HepG2 (cell line): ENCODE data around the gene ZNF77. TPM values are rescaled to one million over a fixed set of nuclear protein-coding genes. Genes with fewer than 3 reads are reported as not detected.

Experiments
- FOXC1 ChIP-seq: sonication (generic); formaldehyde crosslinking; IDR thresholded peaks from 2 replicates; pipeline ENCODE4 v1.8.0; 2022; ENCODE audit warnings: mild to moderate bottlenecking, missing genetic modification reagents, borderline replicate concordance
- GLI4 ChIP-seq: sonication (generic); formaldehyde crosslinking; IDR thresholded peaks from 2 replicates; pipeline ENCODE4 v1.5.1; 2020; ENCODE audit warnings: missing genetic modification reagents, mild to moderate bottlenecking, moderate library complexity, borderline replicate concordance
- GZF1 ChIP-seq: sonication (generic); formaldehyde crosslinking; IDR thresholded peaks from 2 replicates; pipeline ENCODE4 v1.5.1; 2020; ENCODE audit warnings: mild to moderate bottlenecking, missing genetic modification reagents
- MIER3 ChIP-seq: IDR thresholded peaks from 2 replicates; pipeline ENCODE4 v1.6.1; 2016; ENCODE audit warnings: missing compliant biosample characterization, borderline replicate concordance
- MTA1 ChIP-seq: sonication (generic); formaldehyde crosslinking; IDR thresholded peaks from 2 replicates; pipeline ENCODE4 v1.4.0; 2020; ENCODE audit warnings: missing genetic modification reagents, mild to moderate bottlenecking, borderline replicate concordance
- POLR2G ChIP-seq: fragments of 200-400 bp; formaldehyde crosslinking; IDR thresholded peaks from 2 replicates; pipeline ENCODE4 v1.6.1; 2018; ENCODE audit warnings: mild to moderate bottlenecking, low read depth, low read length, moderate library complexity
- SP5 ChIP-seq: IDR thresholded peaks from 2 replicates; pipeline ENCODE4 v1.6.1; 2016; ENCODE audit warnings: low read depth, borderline replicate concordance
- ZNF326 ChIP-seq: sonication (generic); formaldehyde crosslinking; IDR thresholded peaks from 2 replicates; pipeline ENCODE4 v1.4.0; 2020; ENCODE audit warnings: missing genetic modification reagents, borderline replicate concordance
- ZNF580 ChIP-seq: IDR thresholded peaks from 2 replicates; pipeline ENCODE4 v1.6.1; 2016; ENCODE audit warnings: low read depth, borderline replicate concordance
- ZNF589 ChIP-seq: sonication (generic); formaldehyde crosslinking; conservative IDR thresholded peaks from 2 replicates; pipeline ENCODE4 v1.8.0; 2022; ENCODE audit warnings: mild to moderate bottlenecking, moderate library complexity, missing genetic modification reagents
- ZNF598 ChIP-seq: sonication (generic); formaldehyde crosslinking; IDR thresholded peaks from 2 replicates; pipeline ENCODE4 v1.5.1; 2020; ENCODE audit warnings: mild to moderate bottlenecking, missing genetic modification reagents, borderline replicate concordance
- ZNF616 ChIP-seq: sonication (generic); formaldehyde crosslinking; IDR thresholded peaks from 2 replicates; pipeline ENCODE4 v1.5.0; 2020; ENCODE audit warnings: low read depth, mild to moderate bottlenecking, missing genetic modification reagents
- polyA plus RNA-seq, 8 experiments: library from polyadenylated mRNA; depleted of rRNA in 3 of 8; stranded (reverse) in 7 of 8; unstranded in 1 of 8; fragments of >200 nt; fragmentation: Illumina TruSeq in 4 of 8; extraction: Trizol in 4 of 8; gene quantifications; 2 replicates each; pipeline versions ENCODE4 v1.2.1 to v1.2.3, GENCODE V29; 2011 to 2016; ENCODE audit warnings: low read depth in 4 of 8, missing spikeins in 1 of 8, mixed read lengths in 1 of 8; ENCODE audit not compliant: insufficient read depth in 1 of 8
- total RNA-seq, 5 experiments: library from RNA; depleted of rRNA; stranded (reverse); fragments of >200 nt; fragmentation: Illumina TruSeq; extraction: Trizol; gene quantifications; 2 replicates each; pipeline ENCODE4 v1.2.3, GENCODE V29; 2016; ENCODE audit warnings: low read depth in 1 of 5
- TF ChIP-seq, protein P1 (sequence below): sonication (generic); formaldehyde crosslinking; IDR thresholded peaks from 2 replicates; pipeline ENCODE4 v1.4.0; 2020; ENCODE audit warnings: missing genetic modification reagents, borderline replicate concordance
- TF ChIP-seq, protein P2 (sequence below): sonication (generic); formaldehyde crosslinking; IDR thresholded peaks from 2 replicates; pipeline ENCODE4 v1.4.0; 2020; ENCODE audit warnings: missing genetic modification reagents, borderline replicate concordance
- TF ChIP-seq, protein P3 (sequence below): sonication (generic); formaldehyde crosslinking; IDR thresholded peaks from 2 replicates; pipeline ENCODE4 v1.4.0; 2020; ENCODE audit warnings: missing genetic modification reagents
- TF ChIP-seq, protein P4 (sequence below): sonication (generic); formaldehyde crosslinking; IDR thresholded peaks from 2 replicates; pipeline ENCODE4 v1.4.0; 2020; ENCODE audit warnings: missing genetic modification reagents, borderline replicate concordance

The ZNF77 gene
- total and polyA plus RNA-seq, 2 of the 13 experiments (the other 11 are each of a cell fraction or from before 2014, with no cell fraction given): 7.1 to 11.5 TPM

- TF ChIP-seq GZF1 (CRISPR knock-in tag): no peak
- no peak for TF ChIP-seq ZNF598 (CRISPR knock-in tag)
- TF ChIP-seq, protein P1, sequence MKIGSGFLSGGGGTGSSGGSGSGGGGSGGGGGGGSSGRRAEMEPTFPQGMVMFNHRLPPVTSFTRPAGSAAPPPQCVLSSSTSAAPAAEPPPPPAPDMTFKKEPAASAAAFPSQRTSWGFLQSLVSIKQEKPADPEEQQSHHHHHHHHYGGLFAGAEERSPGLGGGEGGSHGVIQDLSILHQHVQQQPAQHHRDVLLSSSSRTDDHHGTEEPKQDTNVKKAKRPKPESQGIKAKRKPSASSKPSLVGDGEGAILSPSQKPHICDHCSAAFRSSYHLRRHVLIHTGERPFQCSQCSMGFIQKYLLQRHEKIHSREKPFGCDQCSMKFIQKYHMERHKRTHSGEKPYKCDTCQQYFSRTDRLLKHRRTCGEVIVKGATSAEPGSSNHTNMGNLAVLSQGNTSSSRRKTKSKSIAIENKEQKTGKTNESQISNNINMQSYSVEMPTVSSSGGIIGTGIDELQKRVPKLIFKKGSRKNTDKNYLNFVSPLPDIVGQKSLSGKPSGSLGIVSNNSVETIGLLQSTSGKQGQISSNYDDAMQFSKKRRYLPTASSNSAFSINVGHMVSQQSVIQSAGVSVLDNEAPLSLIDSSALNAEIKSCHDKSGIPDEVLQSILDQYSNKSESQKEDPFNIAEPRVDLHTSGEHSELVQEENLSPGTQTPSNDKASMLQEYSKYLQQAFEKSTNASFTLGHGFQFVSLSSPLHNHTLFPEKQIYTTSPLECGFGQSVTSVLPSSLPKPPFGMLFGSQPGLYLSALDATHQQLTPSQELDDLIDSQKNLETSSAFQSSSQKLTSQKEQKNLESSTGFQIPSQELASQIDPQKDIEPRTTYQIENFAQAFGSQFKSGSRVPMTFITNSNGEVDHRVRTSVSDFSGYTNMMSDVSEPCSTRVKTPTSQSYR (CRISPR knock-in tag): peak; percentile 51; the same call in 1 of the 2 replicates
- peak; percentile 64; the same call in 1 of the 2 replicates for TF ChIP-seq FOXC1 (CRISPR knock-in tag)
- TF ChIP-seq, protein P2, sequence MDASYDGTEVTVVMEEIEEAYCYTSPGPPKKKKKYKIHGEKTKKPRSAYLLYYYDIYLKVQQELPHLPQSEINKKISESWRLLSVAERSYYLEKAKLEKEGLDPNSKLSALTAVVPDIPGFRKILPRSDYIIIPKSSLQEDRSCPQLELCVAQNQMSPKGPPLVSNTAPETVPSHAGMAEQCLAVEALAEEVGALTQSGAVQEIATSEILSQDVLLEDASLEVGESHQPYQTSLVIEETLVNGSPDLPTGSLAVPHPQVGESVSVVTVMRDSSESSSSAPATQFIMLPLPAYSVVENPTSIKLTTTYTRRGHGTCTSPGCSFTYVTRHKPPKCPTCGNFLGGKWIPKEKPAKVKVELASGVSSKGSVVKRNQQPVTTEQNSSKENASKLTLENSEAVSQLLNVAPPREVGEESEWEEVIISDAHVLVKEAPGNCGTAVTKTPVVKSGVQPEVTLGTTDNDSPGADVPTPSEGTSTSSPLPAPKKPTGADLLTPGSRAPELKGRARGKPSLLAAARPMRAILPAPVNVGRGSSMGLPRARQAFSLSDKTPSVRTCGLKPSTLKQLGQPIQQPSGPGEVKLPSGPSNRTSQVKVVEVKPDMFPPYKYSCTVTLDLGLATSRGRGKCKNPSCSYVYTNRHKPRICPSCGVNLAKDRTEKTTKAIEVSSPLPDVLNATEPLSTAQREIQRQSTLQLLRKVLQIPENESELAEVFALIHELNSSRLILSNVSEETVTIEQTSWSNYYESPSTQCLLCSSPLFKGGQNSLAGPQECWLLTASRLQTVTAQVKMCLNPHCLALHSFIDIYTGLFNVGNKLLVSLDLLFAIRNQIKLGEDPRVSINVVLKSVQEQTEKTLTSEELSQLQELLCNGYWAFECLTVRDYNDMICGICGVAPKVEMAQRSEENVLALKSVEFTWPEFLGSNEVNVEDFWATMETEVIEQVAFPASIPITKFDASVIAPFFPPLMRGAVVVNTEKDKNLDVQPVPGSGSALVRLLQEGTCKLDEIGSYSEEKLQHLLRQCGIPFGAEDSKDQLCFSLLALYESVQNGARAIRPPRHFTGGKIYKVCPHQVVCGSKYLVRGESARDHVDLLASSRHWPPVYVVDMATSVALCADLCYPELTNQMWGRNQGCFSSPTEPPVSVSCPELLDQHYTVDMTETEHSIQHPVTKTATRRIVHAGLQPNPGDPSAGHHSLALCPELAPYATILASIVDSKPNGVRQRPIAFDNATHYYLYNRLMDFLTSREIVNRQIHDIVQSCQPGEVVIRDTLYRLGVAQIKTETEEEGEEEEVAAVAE (CRISPR knock-in tag): 0 out of 2 replicates have a peak, but pooled peaks have one; percentile 75
- no peak for TF ChIP-seq ZNF326 (CRISPR knock-in tag)
- peak; percentile 68; the same call in 1 of the 2 replicates for TF ChIP-seq MTA1 (CRISPR knock-in tag)
- TF ChIP-seq ZNF580 (CRISPR knock-in tag): peak; percentile 74; the same call in 1 of the 2 replicates
- TF ChIP-seq ZNF616: no peak
- TF ChIP-seq, protein P3, sequence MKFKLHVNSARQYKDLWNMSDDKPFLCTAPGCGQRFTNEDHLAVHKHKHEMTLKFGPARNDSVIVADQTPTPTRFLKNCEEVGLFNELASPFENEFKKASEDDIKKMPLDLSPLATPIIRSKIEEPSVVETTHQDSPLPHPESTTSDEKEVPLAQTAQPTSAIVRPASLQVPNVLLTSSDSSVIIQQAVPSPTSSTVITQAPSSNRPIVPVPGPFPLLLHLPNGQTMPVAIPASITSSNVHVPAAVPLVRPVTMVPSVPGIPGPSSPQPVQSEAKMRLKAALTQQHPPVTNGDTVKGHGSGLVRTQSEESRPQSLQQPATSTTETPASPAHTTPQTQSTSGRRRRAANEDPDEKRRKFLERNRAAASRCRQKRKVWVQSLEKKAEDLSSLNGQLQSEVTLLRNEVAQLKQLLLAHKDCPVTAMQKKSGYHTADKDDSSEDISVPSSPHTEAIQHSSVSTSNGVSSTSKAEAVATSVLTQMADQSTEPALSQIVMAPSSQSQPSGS: peak; percentile 28; the same call in 1 of the 2 replicates
- TF ChIP-seq GLI4 (CRISPR knock-in tag): no peak
- TF ChIP-seq, protein P4, sequence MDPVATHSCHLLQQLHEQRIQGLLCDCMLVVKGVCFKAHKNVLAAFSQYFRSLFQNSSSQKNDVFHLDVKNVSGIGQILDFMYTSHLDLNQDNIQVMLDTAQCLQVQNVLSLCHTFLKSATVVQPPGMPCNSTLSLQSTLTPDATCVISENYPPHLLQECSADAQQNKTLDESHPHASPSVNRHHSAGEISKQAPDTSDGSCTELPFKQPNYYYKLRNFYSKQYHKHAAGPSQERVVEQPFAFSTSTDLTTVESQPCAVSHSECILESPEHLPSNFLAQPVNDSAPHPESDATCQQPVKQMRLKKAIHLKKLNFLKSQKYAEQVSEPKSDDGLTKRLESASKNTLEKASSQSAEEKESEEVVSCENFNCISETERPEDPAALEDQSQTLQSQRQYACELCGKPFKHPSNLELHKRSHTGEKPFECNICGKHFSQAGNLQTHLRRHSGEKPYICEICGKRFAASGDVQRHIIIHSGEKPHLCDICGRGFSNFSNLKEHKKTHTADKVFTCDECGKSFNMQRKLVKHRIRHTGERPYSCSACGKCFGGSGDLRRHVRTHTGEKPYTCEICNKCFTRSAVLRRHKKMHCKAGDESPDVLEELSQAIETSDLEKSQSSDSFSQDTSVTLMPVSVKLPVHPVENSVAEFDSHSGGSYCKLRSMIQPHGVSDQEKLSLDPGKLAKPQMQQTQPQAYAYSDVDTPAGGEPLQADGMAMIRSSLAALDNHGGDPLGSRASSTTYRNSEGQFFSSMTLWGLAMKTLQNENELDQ (CRISPR knock-in tag): no peak
- TF ChIP-seq POLR2G: peak; percentile 54
- TF ChIP-seq MIER3 (CRISPR knock-in tag): no peak; the same call in 1 of the 2 replicates
- TF ChIP-seq SP5 (CRISPR knock-in tag): peak; percentile 99
- TF ChIP-seq ZNF589 (CRISPR knock-in tag): peak; percentile 79; the same call in 1 of the 2 replicates
These were observed 32.4 kb upstream of the ZNF77 start, which contains the start of gene TLE6 (continued) for GRCh38 chr19:2977001-2977745.
